ENCODE data around the gene ZNF224.

The ZNF224 gene

DNA sequence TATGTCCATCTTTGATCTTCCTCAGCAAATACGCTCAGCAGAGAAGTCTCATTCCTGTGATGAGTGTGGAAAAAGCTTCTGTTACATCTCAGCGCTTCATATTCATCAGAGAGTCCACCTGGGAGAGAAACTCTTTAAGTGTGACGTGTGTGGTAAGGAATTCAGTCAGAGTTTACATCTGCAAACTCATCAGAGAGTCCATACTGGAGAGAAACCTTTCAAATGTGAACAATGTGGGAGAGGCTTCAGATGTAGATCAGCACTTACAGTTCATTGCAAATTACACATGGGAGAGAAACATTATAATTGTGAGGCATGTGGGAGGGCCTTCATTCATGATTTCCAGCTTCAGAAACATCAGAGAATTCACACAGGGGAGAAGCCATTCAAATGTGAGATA, 27.9 kb upstream of the ZNF224 start:
- H3K4me3 ChIP-seq (ENCODE audit: low read length): no peak overlapping the region
- TF ChIP-seq, protein P1, sequence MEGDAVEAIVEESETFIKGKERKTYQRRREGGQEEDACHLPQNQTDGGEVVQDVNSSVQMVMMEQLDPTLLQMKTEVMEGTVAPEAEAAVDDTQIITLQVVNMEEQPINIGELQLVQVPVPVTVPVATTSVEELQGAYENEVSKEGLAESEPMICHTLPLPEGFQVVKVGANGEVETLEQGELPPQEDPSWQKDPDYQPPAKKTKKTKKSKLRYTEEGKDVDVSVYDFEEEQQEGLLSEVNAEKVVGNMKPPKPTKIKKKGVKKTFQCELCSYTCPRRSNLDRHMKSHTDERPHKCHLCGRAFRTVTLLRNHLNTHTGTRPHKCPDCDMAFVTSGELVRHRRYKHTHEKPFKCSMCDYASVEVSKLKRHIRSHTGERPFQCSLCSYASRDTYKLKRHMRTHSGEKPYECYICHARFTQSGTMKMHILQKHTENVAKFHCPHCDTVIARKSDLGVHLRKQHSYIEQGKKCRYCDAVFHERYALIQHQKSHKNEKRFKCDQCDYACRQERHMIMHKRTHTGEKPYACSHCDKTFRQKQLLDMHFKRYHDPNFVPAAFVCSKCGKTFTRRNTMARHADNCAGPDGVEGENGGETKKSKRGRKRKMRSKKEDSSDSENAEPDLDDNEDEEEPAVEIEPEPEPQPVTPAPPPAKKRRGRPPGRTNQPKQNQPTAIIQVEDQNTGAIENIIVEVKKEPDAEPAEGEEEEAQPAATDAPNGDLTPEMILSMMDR (conservative IDR thresholded peaks at IDR 0.05; ENCODE audit: low read depth, low read length): no peak
- no peak for DNase-seq (ENCODE audit: low read depth)

DNA sequence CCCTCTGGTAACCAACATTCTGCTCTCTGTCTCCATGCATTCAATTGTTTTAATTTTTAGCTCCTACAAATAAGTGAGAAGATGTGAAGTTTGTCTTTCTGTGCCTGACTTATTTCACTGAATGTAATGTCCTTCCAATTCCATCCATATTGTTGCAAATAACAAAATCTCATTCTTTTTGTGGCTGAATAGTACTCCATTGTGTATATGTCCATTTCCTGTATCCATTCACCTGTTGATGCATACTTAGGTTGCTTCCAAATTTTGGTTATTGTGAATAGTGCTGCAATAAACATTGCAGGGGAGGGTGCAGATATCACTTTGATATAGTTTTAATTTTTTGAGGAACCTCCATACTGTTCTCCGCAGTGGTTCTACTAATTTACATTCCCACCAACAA, 24.7 kb upstream of the ZNF224 start:
- H3K4me3 ChIP-seq (ENCODE audit: low read length): no peak overlapping the region
- no peak for DNase-seq (ENCODE audit: low read depth)
- TF ChIP-seq, protein P1 (conservative IDR thresholded peaks at IDR 0.05; ENCODE audit: low read depth, low read length): no peak

DNA sequence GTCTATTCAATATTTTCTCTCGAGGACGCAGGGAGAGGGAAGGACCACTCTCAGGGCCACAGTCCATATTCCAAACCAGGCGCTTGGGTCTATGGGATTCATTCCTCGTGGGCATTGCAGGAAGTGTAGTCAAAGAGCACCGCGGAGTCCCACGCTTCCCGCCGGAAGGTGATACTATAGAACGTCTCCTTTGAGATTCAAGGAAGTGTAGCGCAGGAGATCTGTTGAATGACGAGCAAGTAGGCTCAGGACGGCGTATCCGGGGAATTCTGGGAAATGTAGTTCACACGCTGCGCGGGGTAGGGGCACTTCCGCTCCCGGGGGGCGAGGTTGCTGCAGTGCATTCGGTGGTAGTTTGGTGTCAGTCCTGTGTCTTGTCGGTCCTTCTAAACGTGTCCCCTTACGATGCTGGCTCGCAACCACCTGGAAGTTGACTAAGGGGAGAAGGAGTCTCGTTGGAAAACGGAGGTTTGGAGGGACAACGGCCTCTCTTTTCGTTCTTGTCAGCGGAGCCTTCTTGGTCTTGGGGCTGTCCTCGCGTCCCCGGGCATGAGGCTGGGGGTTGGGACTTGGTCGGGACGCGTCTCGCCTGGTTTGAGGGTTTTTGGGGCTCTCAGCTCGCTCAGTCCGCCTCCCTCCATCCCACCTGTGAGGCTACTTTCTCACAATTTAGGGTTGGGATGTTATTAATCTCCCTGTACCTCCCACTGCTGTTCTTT, 22.2 kb upstream of the ZNF224 start, which contains the start of gene ZNF284:
ZNF284 (plus strand) TSS at position 336 of the 719 bp plus-strand sequence. CDS start 4,231 bp downstream, outside the sequence.
- peak; percentile 52 for DNase-seq (ENCODE audit: low read depth)
- TF ChIP-seq, protein P1 (conservative IDR thresholded peaks at IDR 0.05; ENCODE audit: low read depth, low read length): no peak
- peak within 1 kb of the TSS; percentile 74 for H3K4me3 ChIP-seq (ENCODE audit: low read length)

DNA sequence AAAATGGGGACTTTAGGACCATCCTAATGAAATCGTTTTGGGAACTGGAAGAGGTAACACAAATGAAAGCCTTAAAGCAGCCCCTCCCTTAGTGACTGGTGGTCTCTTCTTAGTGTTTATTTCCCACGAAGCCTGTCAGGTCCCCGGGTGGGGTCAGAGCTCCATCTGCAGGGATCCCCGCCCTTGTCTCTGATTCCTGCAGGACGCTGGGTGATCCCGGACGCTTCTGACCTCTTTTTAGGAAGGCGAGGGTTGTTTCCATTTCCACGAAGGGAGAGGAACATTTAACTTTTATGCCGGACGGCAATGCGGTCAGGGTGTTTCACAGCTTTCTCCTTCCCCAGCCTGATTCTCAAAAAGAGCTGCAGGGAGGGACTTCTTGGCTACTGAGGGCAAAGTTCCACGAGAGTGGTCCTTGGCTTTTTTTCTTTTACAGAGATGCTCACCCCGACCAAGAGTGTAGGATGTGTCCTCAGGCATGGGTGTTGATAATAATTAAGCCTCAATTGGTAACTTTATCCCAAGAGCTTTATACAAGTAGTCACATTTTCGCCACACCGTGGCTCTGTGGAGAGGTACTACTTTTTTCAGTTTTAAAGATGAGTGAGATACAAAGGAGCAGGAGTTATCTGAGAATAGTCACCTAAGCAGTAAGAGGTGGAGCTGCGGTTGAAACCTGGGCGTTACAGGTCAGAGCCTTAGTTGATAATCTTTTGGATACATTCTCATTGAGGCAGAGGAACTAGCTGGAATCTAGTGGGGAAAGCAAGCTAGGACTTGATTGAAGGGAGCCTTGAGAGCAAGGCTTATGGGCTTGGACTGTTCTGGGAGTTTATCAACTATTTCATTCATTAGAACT, 21.4 kb upstream of the ZNF224 start:
- TF ChIP-seq, protein P1 (conservative IDR thresholded peaks at IDR 0.05; ENCODE audit: low read depth, low read length): no peak
- no peak for DNase-seq (ENCODE audit: low read depth)
- peak overlapping the region; percentile 74 for H3K4me3 ChIP-seq (ENCODE audit: low read length)

DNA sequence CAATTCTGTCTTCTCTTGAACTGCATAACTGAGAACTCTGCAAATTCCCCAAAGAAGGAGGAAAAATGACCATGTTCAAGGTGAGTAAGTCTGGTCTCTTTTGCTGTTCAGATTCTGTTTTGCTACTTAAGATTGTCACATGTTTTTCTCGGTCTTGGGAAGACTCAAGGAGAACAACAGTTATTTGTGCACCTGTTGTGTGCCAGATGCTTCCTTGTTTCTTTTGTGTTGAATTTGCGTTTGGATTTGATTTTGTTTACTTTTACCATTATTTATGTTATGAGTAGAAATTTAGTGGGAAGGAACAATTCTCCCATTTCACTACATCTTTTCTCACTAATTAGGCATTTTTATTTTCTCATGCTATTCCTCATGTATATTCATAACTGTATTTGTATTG, 17.8 kb upstream of the ZNF224 start:
- DNase-seq (ENCODE audit: low read depth): no peak
- TF ChIP-seq, protein P1 (conservative IDR thresholded peaks at IDR 0.05; ENCODE audit: low read depth, low read length): no peak

DNA sequence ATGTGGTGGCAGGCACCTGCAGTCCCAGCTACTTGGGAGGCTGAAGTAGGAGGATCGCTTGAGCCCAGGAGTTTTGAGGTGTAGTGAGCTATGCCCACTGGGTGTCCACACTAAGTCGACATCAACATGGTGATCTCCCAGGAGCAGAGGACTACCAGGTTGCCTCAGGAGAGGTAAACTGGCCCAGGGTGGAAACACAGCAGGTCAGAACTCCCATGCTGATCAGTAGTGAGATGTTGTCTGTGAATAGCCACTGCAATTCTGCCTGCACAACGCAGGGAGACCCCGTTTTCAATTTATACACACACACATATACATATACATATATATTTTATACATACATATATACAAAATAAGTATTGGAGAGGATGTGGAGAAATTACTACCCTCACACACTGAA, 2.1 kb upstream of the ZNF224 start:
- DNase-seq (ENCODE audit: low read depth): no peak
- TF ChIP-seq, protein P1 (conservative IDR thresholded peaks at IDR 0.05; ENCODE audit: low read depth, low read length): no peak
- H3K4me3 ChIP-seq (ENCODE audit: low read length): no peak overlapping the region

More for the DNA sequence above, 17.8 kb upstream of the ZNF224 start:
- no peak overlapping the region for H3K4me3 ChIP-seq (ENCODE audit: low read length)

All from retinal pigment epithelial cell (primary cell).